ENCODE results near the gene MYO9B.

MYO9B gene, protein sequence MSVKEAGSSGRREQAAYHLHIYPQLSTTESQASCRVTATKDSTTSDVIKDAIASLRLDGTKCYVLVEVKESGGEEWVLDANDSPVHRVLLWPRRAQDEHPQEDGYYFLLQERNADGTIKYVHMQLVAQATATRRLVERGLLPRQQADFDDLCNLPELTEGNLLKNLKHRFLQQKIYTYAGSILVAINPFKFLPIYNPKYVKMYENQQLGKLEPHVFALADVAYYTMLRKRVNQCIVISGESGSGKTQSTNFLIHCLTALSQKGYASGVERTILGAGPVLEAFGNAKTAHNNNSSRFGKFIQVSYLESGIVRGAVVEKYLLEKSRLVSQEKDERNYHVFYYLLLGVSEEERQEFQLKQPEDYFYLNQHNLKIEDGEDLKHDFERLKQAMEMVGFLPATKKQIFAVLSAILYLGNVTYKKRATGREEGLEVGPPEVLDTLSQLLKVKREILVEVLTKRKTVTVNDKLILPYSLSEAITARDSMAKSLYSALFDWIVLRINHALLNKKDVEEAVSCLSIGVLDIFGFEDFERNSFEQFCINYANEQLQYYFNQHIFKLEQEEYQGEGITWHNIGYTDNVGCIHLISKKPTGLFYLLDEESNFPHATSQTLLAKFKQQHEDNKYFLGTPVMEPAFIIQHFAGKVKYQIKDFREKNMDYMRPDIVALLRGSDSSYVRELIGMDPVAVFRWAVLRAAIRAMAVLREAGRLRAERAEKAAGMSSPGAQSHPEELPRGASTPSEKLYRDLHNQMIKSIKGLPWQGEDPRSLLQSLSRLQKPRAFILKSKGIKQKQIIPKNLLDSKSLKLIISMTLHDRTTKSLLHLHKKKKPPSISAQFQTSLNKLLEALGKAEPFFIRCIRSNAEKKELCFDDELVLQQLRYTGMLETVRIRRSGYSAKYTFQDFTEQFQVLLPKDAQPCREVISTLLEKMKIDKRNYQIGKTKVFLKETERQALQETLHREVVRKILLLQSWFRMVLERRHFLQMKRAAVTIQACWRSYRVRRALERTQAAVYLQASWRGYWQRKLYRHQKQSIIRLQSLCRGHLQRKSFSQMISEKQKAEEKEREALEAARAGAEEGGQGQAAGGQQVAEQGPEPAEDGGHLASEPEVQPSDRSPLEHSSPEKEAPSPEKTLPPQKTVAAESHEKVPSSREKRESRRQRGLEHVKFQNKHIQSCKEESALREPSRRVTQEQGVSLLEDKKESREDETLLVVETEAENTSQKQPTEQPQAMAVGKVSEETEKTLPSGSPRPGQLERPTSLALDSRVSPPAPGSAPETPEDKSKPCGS (N-terminal part only)

DNA sequence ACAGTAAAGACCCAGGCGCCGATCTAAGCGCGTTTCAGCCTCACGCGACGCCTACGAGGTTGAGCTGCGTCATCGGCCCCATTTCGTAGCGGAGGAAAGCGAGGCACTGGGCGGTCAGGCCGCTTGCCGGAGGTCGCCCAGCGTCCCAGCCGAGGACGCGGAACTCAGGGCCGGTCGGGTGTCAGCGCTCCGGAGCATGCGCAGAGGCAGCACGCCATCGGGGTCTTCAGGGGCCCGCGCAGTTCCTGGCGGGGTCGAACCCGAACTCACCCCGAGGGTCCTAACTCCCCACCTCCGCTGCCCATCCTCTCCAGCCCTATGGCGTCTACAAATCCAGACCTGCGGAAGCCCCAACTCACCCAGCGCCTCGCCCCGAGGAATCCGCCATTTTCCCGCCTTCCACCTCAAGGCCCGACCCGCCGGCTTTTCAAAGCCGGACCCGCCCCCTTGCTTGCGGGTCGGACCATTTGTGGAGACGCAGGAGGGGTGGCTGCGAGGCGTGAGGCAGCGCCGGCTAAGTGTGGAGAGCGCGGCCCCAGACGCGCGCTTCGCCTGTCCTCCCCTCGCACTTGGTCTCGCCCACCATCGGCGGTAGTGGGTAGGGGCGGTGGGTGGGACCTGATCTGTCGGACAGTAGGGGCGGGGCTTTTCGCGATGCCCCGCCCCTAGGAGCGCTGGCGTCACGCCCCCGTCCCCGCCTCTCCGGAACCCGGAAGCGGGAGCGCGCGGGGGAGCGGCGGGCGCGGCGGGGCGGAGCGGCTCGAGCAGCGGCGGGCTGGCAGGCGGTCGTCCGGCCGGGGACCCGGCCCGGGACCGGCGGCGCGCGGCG is at the start of gene MYO9B, which contains the start of gene HAUS8:
Gene MYO9B, plus strand, starts transcription at position 743 of the 829 bp plus-strand sequence. CDS start 25,941 bp downstream, outside the sequence.
Gene HAUS8, minus strand, starts transcription at position 418 of the 829 bp plus-strand sequence. Its CDS starts 30 bp downstream, at position 388.
- no peak for TF ChIP-seq CTCF (IDR thresholded peaks at IDR 0.05; ENCODE audit: low read length, missing control alignments)
- DNase-seq (ENCODE audit: low read depth), result peak; percentile 100
- H3K4me3 ChIP-seq (replicated peaks; ENCODE audit: low read depth, low read length), result peak within 1 kb of the TSS; percentile 92

DNA sequence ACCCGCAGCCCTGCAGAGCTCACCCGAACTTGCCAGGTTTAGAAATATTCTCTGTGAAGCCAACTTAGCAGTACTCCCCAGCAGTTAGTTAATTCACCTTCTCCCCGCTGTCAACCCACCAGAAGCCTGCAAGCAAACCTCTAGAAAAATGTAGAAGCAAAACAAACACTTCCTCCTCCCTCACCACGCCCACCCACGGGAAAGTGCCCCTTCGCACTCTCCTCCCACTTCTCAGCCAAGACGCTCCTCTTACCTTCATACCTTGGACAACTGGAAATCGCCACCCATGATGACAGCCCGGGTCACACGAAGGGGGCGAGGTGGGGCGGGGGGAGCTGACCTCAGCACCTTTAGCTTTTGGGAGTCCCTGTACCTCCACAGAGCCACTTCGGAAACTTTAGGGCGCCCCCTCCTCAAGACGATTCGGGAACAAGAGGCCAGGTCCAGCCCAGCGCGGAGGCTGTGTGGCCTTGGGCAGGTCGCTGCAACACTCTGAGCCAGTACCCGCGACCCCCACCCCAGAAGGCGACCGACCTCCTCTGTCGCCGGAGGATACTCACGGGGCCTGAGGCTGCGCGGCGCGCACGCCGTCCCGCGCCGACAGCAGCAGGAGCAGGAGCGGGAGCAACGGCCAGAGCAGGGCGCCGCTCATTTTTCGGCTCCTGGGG is 49.5 kb upstream of the MYO9B start:
- no peak for TF ChIP-seq CTCF (IDR thresholded peaks at IDR 0.05; ENCODE audit: low read length, missing control alignments)
- no peak overlapping the region for H3K4me3 ChIP-seq (replicated peaks; ENCODE audit: low read depth, low read length)
- no peak for DNase-seq (ENCODE audit: low read depth)

- TF ChIP-seq CTCF (IDR thresholded peaks at IDR 0.05; ENCODE audit: low read length, missing control alignments), result no peak
- no peak for DNase-seq (ENCODE audit: low read depth)
- H3K4me3 ChIP-seq (replicated peaks; ENCODE audit: low read depth, low read length), result no peak within 1 kb of the TSS
Observed at GRCh38 chr19:17026706-17027534, 48.7 kb upstream of the MYO9B start, which contains the start of gene CPAMD8. Gene CPAMD8 (minus strand): TSS chr19:17026810. CDS start chr19:17026642, 168 bp downstream.

GRCh38 chr19:17027535-17027975 is 48.0 kb upstream of the MYO9B start:
- H3K4me3 ChIP-seq (replicated peaks; ENCODE audit: low read depth, low read length), result no peak overlapping the region
- no peak for TF ChIP-seq CTCF (IDR thresholded peaks at IDR 0.05; ENCODE audit: low read length, missing control alignments)
- no peak for DNase-seq (ENCODE audit: low read depth)

DNA sequence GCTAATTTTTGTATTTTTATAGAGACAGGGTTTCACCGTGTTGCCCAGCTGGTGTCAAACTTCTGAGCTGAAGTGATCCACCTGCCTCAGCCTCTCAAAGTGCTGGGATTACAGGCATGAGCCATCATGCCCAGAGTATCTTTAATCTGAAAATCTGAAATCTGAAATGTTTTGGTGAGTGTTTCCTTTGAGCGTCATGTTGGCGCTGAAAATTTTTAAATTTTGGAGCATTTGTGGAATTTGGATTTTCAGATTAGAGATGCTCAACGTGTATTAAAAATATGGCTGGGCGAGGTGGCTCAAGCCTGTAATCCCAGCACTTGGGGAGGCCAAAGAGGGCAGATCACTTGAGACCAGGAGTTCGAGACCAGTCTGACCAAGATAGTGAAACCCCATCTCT is 43.8 kb upstream of the MYO9B start:
- no peak overlapping the region for H3K4me3 ChIP-seq (replicated peaks; ENCODE audit: low read depth, low read length)
- TF ChIP-seq CTCF (IDR thresholded peaks at IDR 0.05; ENCODE audit: low read length, missing control alignments), result no peak
- no peak for DNase-seq (ENCODE audit: low read depth)

Data from fibroblast of pulmonary artery (primary cell).